ENCODE results near the gene HEPACAM2.
A peak's percentile ranks its signal among the peaks of the same experiment; 100 is the strongest.

The HEPACAM2 gene

GRCh38 chr7:93226310-93226709 is at the start of gene HEPACAM2:
TSS of gene HEPACAM2 (minus strand) at chr7:93226469.
- DNase-seq: no peak

- no peak for DNase-seq
These were observed 39.0 kb upstream of the HEPACAM2 start for GRCh38 chr7:93265220-93265619.

- DNase-seq: no peak
These were observed 36.3 kb upstream of the HEPACAM2 start for GRCh38 chr7:93262535-93262934.

- no peak for DNase-seq
These were observed 32.4 kb upstream of the HEPACAM2 start for GRCh38 chr7:93258661-93259060.

- DNase-seq: peak; percentile 74
These were observed 23.4 kb upstream of the HEPACAM2 start for GRCh38 chr7:93249491-93250148.

- no peak for DNase-seq
These were observed 19.5 kb upstream of the HEPACAM2 start for GRCh38 chr7:93245525-93246432.

- DNase-seq: no peak
These were observed 15.8 kb upstream of the HEPACAM2 start for GRCh38 chr7:93242106-93242505.

GRCh38 chr7:93239824-93240223 is 13.6 kb upstream of the HEPACAM2 start:
- DNase-seq: no peak

- no peak for DNase-seq
These were observed 12.5 kb upstream of the HEPACAM2 start for GRCh38 chr7:93238748-93239147.

GRCh38 chr7:93238131-93238530 is 11.9 kb upstream of the HEPACAM2 start:
- no peak for DNase-seq

GRCh38 chr7:93235541-93235940 is 9.3 kb upstream of the HEPACAM2 start:
- no peak for DNase-seq

- DNase-seq: no peak
These were observed 6.4 kb upstream of the HEPACAM2 start for GRCh38 chr7:93232673-93233018.

- peak; percentile 99 for DNase-seq
These were observed 5.8 kb upstream of the HEPACAM2 start, which contains the start of gene VPS50 for GRCh38 chr7:93231799-93232672. TSS of gene VPS50 (plus strand) at chr7:93232366. CDS start at chr7:93232468, 102 bp downstream.

- DNase-seq: no peak
These were observed 5.0 kb upstream of the HEPACAM2 start for GRCh38 chr7:93231259-93231658.

GRCh38 chr7:93228302-93228701 is 2.0 kb upstream of the HEPACAM2 start:
- DNase-seq: no peak

- DNase-seq: no peak
These were observed 6.4 kb downstream of the HEPACAM2 start for GRCh38 chr7:93219868-93220267.

GRCh38 chr7:93218997-93219827 is 7.1 kb downstream of the HEPACAM2 start:
- no peak for DNase-seq

GRCh38 chr7:93212881-93213280 is 13.4 kb downstream of the HEPACAM2 start:
- DNase-seq: no peak

GRCh38 chr7:93211228-93211818 is 14.9 kb downstream of the HEPACAM2 start:
- no peak for DNase-seq

GRCh38 chr7:93205046-93205445 is 21.2 kb downstream of the HEPACAM2 start:
- no peak for DNase-seq

- no peak for DNase-seq
These were observed 22.8 kb downstream of the HEPACAM2 start for GRCh38 chr7:93203496-93203895.
